PFSK-1 (cell line): ENCODE data around the gene WFIKKN1.

ENCODE experiments used
- FOXP2 ChIP-seq: optimal IDR thresholded peaks from 2 replicates; pipeline ENCODE3; 2011; ENCODE audit warnings: borderline replicate concordance, control low read depth, inconsistent platforms; ENCODE audit not compliant: insufficient read depth; ENCODE audit errors: extremely low read length, extremely low read depth
- POLR2AphosphoS5 ChIP-seq: IDR thresholded peaks from 2 replicates; pipeline ENCODE4 v1.6.1; 2012; ENCODE audit warnings: low read depth, mild to moderate bottlenecking, control low read depth, low read length, moderate library complexity
- REST ChIP-seq, 2 experiments: IDR thresholded peaks; 2 replicates each; pipeline versions ENCODE4 v1.6.1 to v1.8.0; 2011 to 2012; ENCODE audit warnings: low read depth in 2 of 2, low read length in 2 of 2, control low read depth in 1 of 2, inconsistent platforms in 1 of 2, mild to moderate bottlenecking in 1 of 2, moderate library complexity in 1 of 2; ENCODE audit not compliant: insufficient read depth in 1 of 2
- SIN3A ChIP-seq: IDR thresholded peaks from 2 replicates; pipeline ENCODE4 v1.6.1; 2012; ENCODE audit warnings: mild to moderate bottlenecking, low read length, moderate library complexity, borderline replicate concordance; ENCODE audit not compliant: insufficient read depth
- TAF1 ChIP-seq: IDR thresholded peaks from 2 replicates; pipeline ENCODE4 v1.6.1; 2012; ENCODE audit warnings: low read length, control low read depth, borderline replicate concordance; ENCODE audit not compliant: insufficient read depth

The WFIKKN1 gene

GRCh38 chr16:646679-647172 lies 15.9 kb downstream of the WFIKKN1 start:
- TF ChIP-seq POLR2AphosphoS5, result no peak
- no peak for TF ChIP-seq FOXP2

- no peak for TF ChIP-seq POLR2AphosphoS5
- no peak for TF ChIP-seq REST (IDR thresholded peaks at IDR 0.05; ENCODE audit: insufficient read depth in 1 of 2, low read depth in 2 of 2, low read length in 2 of 2)
- no peak for TF ChIP-seq FOXP2
- TF ChIP-seq SIN3A, result no peak
- TF ChIP-seq TAF1, result no peak
These were observed 16.6 kb downstream of the WFIKKN1 start for GRCh38 chr16:647173-647902.

GRCh38 chr16:648071-648780 lies 17.4 kb downstream of the WFIKKN1 start:
- TF ChIP-seq FOXP2, result no peak
- TF ChIP-seq TAF1, result no peak
- no peak for TF ChIP-seq REST (IDR thresholded peaks at IDR 0.05; ENCODE audit: insufficient read depth in 1 of 2, low read depth in 2 of 2, low read length in 2 of 2)
- no peak for TF ChIP-seq POLR2AphosphoS5
- no peak for TF ChIP-seq SIN3A

GRCh38 chr16:648781-649589 lies 18.2 kb downstream of the WFIKKN1 start, which contains the start of gene WDR90:
Gene WDR90 (plus strand): TSS chr16:649365. CDS start chr16:649417, 52 bp downstream.
- TF ChIP-seq REST (IDR thresholded peaks at IDR 0.05; ENCODE audit: insufficient read depth in 1 of 2, low read depth in 2 of 2, low read length in 2 of 2) (no peak), SIN3A (no peak), TAF1 (no peak), POLR2AphosphoS5 (no peak), FOXP2 (no peak)

- TF ChIP-seq POLR2AphosphoS5 (no peak), FOXP2 (no peak), TAF1 (no peak), REST (IDR thresholded peaks at IDR 0.05; ENCODE audit: insufficient read depth in 1 of 2, low read depth in 2 of 2, low read length in 2 of 2) (no peak), SIN3A (no peak)
These were observed 18.8 kb downstream of the WFIKKN1 start for GRCh38 chr16:649631-650030.
